ENCODE results near the gene GDPD5. TPM values are rescaled to one million over a fixed set of nuclear protein-coding genes. Genes with fewer than 3 reads are reported as not detected.

GDPD5 gene
- total and polyA plus RNA-seq, 9 donors = 3.8 to 15.8 (median 8.1) TPM

DNA sequence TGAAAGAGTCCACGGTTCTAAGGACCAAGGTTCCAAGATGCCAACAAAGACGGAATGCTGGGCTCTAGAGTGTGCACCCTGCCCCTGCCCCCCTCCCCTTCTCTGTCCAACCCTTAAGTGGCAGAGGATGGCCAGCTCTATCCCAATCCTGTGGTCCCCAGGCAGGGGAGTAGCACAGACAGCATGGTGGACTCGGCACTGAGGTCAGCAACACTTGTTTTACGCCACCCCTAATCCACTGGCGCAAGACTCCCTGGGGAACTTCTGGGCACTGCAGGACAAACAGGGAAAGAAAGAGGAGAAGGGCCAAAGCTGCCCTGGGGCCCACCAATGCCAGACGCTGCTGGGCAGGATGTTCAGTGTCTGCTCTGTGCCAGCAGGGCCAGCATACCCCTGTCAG, 18.9 kb downstream of the GDPD5 start:
- WGBS, 3 donors = 91 to 98% (median 95%) methylated on average over 6 of the region's 6 CpGs
- TF ChIP-seq, protein P1, sequence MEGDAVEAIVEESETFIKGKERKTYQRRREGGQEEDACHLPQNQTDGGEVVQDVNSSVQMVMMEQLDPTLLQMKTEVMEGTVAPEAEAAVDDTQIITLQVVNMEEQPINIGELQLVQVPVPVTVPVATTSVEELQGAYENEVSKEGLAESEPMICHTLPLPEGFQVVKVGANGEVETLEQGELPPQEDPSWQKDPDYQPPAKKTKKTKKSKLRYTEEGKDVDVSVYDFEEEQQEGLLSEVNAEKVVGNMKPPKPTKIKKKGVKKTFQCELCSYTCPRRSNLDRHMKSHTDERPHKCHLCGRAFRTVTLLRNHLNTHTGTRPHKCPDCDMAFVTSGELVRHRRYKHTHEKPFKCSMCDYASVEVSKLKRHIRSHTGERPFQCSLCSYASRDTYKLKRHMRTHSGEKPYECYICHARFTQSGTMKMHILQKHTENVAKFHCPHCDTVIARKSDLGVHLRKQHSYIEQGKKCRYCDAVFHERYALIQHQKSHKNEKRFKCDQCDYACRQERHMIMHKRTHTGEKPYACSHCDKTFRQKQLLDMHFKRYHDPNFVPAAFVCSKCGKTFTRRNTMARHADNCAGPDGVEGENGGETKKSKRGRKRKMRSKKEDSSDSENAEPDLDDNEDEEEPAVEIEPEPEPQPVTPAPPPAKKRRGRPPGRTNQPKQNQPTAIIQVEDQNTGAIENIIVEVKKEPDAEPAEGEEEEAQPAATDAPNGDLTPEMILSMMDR (IDR thresholded peaks at IDR 0.05) = no peak
- TF ChIP-seq EP300 (IDR thresholded peaks at IDR 0.05) (no peak), POLR2A (IDR thresholded peaks at IDR 0.05) (no peak)
- H3K4me3 ChIP-seq = no peak overlapping the region
- no peaks in the 10 kb centered on the region for H3K27me3 ChIP-seq
- DNase-seq = no peak
- H3K4me1 ChIP-seq (ENCODE audit: insufficient read depth) = no peaks in the 10 kb centered on the region
- H3K27ac ChIP-seq = no peak overlapping the region
- H3K36me3 ChIP-seq = no peaks in the 10 kb centered on the region
- no peaks in the 10 kb centered on the region for H3K9me3 ChIP-seq
- intact Hi-C loops (cut with DNase I) = no loop called here

DNA sequence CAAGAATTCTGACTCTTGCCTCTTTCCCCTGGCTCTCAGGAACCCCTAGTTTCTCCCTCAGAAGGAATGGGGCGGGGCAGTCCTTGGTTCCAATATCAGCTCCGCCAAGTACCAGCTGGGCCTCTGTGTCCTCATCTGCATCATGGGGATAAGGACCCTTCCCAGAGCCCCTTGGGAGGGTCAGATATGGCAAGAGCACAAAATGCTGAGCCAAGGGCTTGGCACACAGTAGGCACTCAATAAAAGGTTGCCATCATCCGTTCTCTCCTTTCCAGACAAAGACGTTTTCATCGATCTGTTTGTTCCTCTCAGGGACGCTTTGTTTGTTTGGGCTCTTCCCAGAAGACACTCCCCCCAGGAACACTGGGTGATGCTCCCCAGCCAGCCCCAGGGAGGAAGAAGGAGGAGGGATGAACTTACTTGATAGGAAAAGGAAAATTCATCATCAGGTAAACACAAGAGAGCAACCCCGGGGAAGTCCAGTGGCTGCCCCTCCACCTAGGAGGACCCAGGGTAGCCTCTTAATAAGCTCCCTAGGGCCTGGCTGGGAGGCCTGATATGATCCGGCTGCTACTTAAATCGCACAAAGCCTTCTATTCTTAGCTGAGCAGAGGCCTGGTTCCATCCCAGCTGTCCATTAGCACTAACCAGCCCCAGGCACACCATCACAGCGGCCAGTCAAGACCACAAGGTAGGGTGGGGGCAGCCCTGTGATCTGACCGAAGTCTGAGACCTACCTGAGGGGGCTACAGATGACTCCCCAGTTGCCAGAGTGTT, 19.6 kb downstream of the GDPD5 start:
- Histone ChIP-seq H3K27me3 (no peaks in the 10 kb centered on the region), H3K4me3 (no peak overlapping the region), H3K36me3 (no peaks in the 10 kb centered on the region), H3K27ac (no peak overlapping the region), H3K4me1 (ENCODE audit: insufficient read depth) (no peaks in the 10 kb centered on the region), H3K9me3 (no peaks in the 10 kb centered on the region)
- intact Hi-C loops (cut with DNase I) = loop anchor here in 1 of 4 donors (2.0 kb wide), 1 partner anchor 27 kb away; no protein-coding TSS in a partner anchor
- DNase-seq = peak in 2 of 5 donors; percentile 59 to 63
- TF ChIP-seq, protein P1 (IDR thresholded peaks at IDR 0.05) = no peak
- TF ChIP-seq POLR2A (IDR thresholded peaks at IDR 0.05) (no peak), EP300 (IDR thresholded peaks at IDR 0.05) (no peak)
- WGBS, 3 donors = 44 to 53% (median 52%) methylated on average over 11 of the region's 11 CpGs

DNA sequence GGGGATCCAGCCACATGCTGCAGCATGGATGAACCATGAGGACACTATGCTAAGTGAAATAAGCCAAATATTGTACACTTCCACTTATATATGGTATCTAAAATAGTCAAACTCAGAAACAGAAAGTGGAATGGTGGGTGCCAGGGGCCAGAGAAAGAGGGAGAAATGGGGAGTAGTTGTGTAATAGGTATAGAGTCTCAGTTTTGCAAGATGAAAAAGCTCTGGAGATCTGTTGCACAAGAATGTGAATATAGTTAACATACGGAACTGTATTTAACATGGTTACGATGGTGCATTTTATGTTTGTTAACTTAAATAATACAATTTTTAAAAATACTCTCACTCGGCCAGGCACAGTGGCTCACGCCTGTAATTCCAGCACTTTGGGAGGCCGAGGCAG, 21.2 kb downstream of the GDPD5 start:
- WGBS, 3 donors = 95 to 96% (median 95%) methylated on average over 5 of the region's 5 CpGs
- no peaks in the 10 kb centered on the region for H3K36me3 ChIP-seq
- TF ChIP-seq, protein P1 (IDR thresholded peaks at IDR 0.05) = no peak
- TF ChIP-seq POLR2A (IDR thresholded peaks at IDR 0.05) (no peak), EP300 (IDR thresholded peaks at IDR 0.05) (no peak)
- peaks cover 7% of the 10 kb centered on the region for H3K4me1 ChIP-seq (ENCODE audit: insufficient read depth)
- intact Hi-C loops (cut with DNase I) = loop anchor here in 1 of 4 donors (2.0 kb wide), 1 partner anchor 26 kb away; no protein-coding TSS in a partner anchor
- no peaks in the 10 kb centered on the region for H3K9me3 ChIP-seq
- DNase-seq = no peak
- no peak overlapping the region for H3K4me3 ChIP-seq
- no peaks in the 10 kb centered on the region for H3K27me3 ChIP-seq
- H3K27ac ChIP-seq = no peak overlapping the region

DNA sequence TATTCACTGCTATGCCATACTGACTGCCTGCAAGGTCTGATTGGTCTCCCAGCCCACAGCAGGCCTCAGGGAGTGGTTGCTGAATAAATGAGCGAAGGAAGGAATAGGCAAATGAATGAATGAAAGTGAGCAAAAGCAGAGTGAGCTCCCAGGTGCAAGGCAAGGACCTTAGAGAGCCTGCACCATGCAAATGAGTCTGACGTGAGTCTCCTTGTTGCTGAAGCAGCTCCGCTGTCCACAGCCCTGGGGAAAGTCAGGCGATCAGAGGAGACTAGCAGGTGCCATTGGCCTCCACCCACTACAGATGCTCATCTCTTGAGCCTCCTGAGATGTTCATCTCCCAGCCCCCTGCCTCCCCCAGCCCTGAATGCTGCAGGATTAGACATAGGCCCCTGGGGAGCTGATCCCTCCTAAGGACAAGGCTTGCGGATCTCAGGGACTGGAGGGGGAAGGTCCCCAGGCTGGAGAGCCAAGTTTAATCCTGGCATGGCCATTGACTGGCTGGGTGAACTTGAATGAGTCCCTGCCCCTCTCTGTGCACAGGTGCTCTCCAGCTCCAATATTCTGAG, 22.1 kb downstream of the GDPD5 start:
- no peaks in the 10 kb centered on the region for H3K27me3 ChIP-seq
- no peaks in the 10 kb centered on the region for H3K36me3 ChIP-seq
- intact Hi-C loops (cut with DNase I) = loop anchor here in 1 of 4 donors (2.0 kb wide), 1 partner anchor 25 kb away; no protein-coding TSS in a partner anchor
- no peak for DNase-seq
- no peaks in the 10 kb centered on the region for H3K9me3 ChIP-seq
- H3K27ac ChIP-seq = no peak overlapping the region
- 94 to 98% (median 95%) methylated on average over 5 of the region's 5 CpGs for WGBS, 3 donors
- H3K4me3 ChIP-seq = no peak overlapping the region
- H3K4me1 ChIP-seq (ENCODE audit: insufficient read depth) = peaks cover 9% of the 10 kb centered on the region
- TF ChIP-seq, protein P1 (IDR thresholded peaks at IDR 0.05) = no peak
- TF ChIP-seq POLR2A (IDR thresholded peaks at IDR 0.05) = no peak
- TF ChIP-seq EP300 (IDR thresholded peaks at IDR 0.05) = no peak

Data from ovary (tissue), 9 donors.